Uterus (tissue), 4 donors: ENCODE measurements around the gene HRH2. TPM values are rescaled to one million over a fixed set of nuclear protein-coding genes. Genes with fewer than 3 reads are reported as not detected.

Source experiments
- DNase-seq, 2 donors: peaks; one replicate each; pipeline ENCODE4 v3.0.0-alpha.2; 2019 to 2020
- H3K27ac ChIP-seq, 2 donors: fragments of 200-600 bp; sonication (generic); 1 replicate in 1 of 2; 2 replicates in 1 of 2; pipeline ENCODE4 v1.5.1; 2016 to 2018
- H3K27me3 ChIP-seq, 2 donors: fragments of 200-600 bp; sonication (generic); one replicate each; pipeline ENCODE4 v1.5.1; 2018 to 2019; ENCODE audit warnings: control low read depth in 1 of 2
- H3K36me3 ChIP-seq, 2 donors: fragments of 200-600 bp; sonication (generic); one replicate each; pipeline ENCODE4 v1.5.1; 2019; ENCODE audit warnings: control low read depth in 1 of 2
- H3K4me1 ChIP-seq, 2 donors: fragments of 200-600 bp; sonication (generic); one replicate each; pipeline ENCODE4 v1.5.1; 2018 to 2019; ENCODE audit warnings: control low read depth in 1 of 2
- H3K4me3 ChIP-seq, 2 donors: fragments of 200-600 bp; sonication (generic); 1 replicate in 1 of 2; 2 replicates in 1 of 2; pipeline ENCODE4 v1.5.1; 2018 to 2019; ENCODE audit warnings: mild to moderate bottlenecking in 1 of 2
- H3K9me3 ChIP-seq, 2 donors: fragments of 200-600 bp; sonication (generic); one replicate each; pipeline ENCODE4 v1.5.1; 2019; ENCODE audit warnings: control low read depth in 1 of 2
- CTCF ChIP-seq, 4 experiments: fragments of 200-600 bp in 2 of 4; fragments of 450-650 bp in 2 of 4; sonication (generic) in 2 of 4; IDR thresholded peaks; one replicate each; pipeline ENCODE4 v1.5.1; 2016 to 2019; ENCODE audit warnings: antibody characterized with exemption in 4 of 4, mild to moderate bottlenecking in 2 of 4, moderate library complexity in 1 of 4
- POLR2A ChIP-seq, 2 donors: fragments of 450-650 bp; IDR thresholded peaks; one replicate each; pipeline ENCODE4 v1.6.1; 2016; ENCODE audit warnings: antibody characterized with exemption in 2 of 2, mild to moderate bottlenecking in 1 of 2, moderate library complexity in 1 of 2
- intact Hi-C: fragments of 100-400 bp; cut with DNase I; formaldehyde crosslinking; loops from one replicate; pipeline ENCODE4 v1.15.1; 2023; ENCODE audit warnings: low total_unique reads
- total RNA-seq, 4 donors: library from RNA; depleted of rRNA in 3 of 4; stranded (reverse); fragments of >200 nt in 3 of 4; gene quantifications; one replicate each; pipeline versions ENCODE4 v1.1.0 to v1.2.4, GENCODE V29; 2014 to 2023
- donor health status: DM: yes; HTN: yes; CAD: no.

Gene HRH2
- total RNA-seq, 4 donors from 2014 or later = 0.51 to 4.4 (median 4.1) TPM; not detected in 1

- no peaks in the 10 kb centered on the region for H3K27me3 ChIP-seq
- H3K36me3 ChIP-seq = no peaks in the 10 kb centered on the region
- no peak for DNase-seq
- TF ChIP-seq POLR2A (IDR thresholded peaks at IDR 0.05) (no peak), CTCF (IDR thresholded peaks at IDR 0.05) (no peak)
- H3K9me3 ChIP-seq = no peaks in the 10 kb centered on the region
- H3K4me3 ChIP-seq = no peak overlapping the region
- no peaks in the 10 kb centered on the region for H3K4me1 ChIP-seq
- intact Hi-C loops = no loop called here
- H3K27ac ChIP-seq = no peak overlapping the region
These were observed 22.1 kb downstream of the HRH2 start for GRCh38 chr5:175680020-175680419.

DNA sequence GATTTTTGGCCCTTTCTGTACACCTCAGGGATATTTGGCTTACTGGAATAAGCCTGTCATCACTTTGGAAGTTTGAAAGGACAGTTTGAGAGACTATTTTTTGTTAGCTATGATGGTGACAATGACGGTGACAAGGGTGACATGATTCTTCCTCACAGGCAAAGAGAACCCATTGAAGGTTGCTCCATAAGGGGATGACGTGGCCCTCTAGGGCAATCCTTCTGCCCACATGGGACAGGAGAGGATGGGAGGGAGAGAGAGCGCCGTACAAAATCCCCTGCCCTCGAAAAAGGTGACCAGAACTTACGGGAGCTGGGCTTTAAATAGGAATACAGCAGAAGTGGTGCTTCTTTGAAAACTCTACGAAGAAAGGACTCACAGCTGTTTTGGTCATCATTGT lies 22.6 kb downstream of the HRH2 start:
- no peak overlapping the region for H3K27ac ChIP-seq

DNA sequence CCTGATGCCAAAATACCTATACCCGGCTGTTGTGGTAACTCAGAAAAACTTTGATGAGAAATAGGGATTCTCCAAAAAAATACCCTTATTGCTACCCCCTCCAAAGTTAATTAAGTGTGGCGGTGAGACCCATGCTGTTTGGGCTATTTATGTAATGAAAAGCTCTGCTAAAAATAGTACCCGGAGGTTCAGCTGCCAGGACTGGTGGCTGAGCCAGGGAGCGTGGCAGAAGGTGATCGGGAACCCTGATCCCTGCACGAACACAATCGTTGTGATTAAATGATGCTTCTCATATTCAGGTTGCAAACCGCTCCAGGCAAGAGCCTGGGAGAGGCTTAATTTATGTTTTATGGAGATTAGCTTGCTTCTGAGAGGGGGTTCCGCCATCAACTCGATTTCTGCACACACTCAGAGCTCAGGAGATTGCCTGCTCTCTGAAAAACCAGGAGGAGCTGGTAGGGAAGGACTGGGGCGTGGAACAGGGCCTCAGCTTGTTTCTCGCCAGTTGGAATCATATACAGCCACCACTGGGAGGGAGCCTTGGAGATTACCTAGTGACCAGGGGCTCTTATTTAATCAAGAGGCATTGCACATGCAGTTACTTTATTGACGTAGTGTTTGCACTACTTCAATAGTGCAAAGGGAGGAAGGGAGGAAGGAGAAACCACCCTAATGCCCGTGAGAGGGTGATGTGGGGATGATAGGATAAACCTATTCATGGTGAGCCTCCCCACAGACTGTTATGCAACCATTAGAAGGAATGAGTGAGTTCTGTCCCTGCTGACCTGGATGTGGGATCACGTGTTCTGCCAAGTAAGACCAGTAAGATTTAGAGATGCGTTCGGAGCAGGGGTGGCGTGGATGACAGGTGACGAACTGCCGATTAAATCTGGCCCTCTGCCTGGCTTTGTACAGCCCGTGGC lies 23.4 kb downstream of the HRH2 start:
- H3K27ac ChIP-seq = no peak overlapping the region
- no peaks in the 10 kb centered on the region for H3K9me3 ChIP-seq
- no peaks in the 10 kb centered on the region for H3K27me3 ChIP-seq
- no peaks in the 10 kb centered on the region for H3K4me1 ChIP-seq
- TF ChIP-seq CTCF (IDR thresholded peaks at IDR 0.05) = no peak
- TF ChIP-seq POLR2A (IDR thresholded peaks at IDR 0.05) = no peak
- intact Hi-C loops = no loop called here
- no peak overlapping the region for H3K4me3 ChIP-seq
- no peak for DNase-seq
- no peaks in the 10 kb centered on the region for H3K36me3 ChIP-seq

More for the DNA sequence above, 22.6 kb downstream of the HRH2 start:
- Histone ChIP-seq H3K9me3 (no peaks in the 10 kb centered on the region), H3K36me3 (no peaks in the 10 kb centered on the region), H3K4me3 (no peak overlapping the region), H3K4me1 (no peaks in the 10 kb centered on the region), H3K27me3 (no peaks in the 10 kb centered on the region)
- DNase-seq = no peak
- TF ChIP-seq POLR2A (IDR thresholded peaks at IDR 0.05) (no peak), CTCF (IDR thresholded peaks at IDR 0.05) (no peak)
- intact Hi-C loops = no loop called here

- Histone ChIP-seq H3K27me3 (no peaks in the 10 kb centered on the region), H3K36me3 (no peaks in the 10 kb centered on the region), H3K9me3 (no peaks in the 10 kb centered on the region), H3K4me1 (no peaks in the 10 kb centered on the region), H3K4me3 (no peak overlapping the region), H3K27ac (no peak overlapping the region)
- intact Hi-C loops = no loop called here
- TF ChIP-seq CTCF (IDR thresholded peaks at IDR 0.05) (no peak), POLR2A (IDR thresholded peaks at IDR 0.05) (no peak)
- DNase-seq = no peak
These were observed 24.1 kb downstream of the HRH2 start for GRCh38 chr5:175681968-175682340.

- Histone ChIP-seq H3K27me3 (no peaks in the 10 kb centered on the region), H3K27ac (no peak overlapping the region), H3K4me3 (no peak overlapping the region), H3K9me3 (no peaks in the 10 kb centered on the region), H3K4me1 (no peaks in the 10 kb centered on the region), H3K36me3 (no peaks in the 10 kb centered on the region)
- intact Hi-C loops = no loop called here
- no peak for TF ChIP-seq POLR2A (IDR thresholded peaks at IDR 0.05)
- TF ChIP-seq CTCF (IDR thresholded peaks at IDR 0.05) = no peak
- DNase-seq = no peak
These were observed 24.8 kb downstream of the HRH2 start for GRCh38 chr5:175682664-175683063.
